Ascending aorta (tissue), 2 donors: ENCODE results near the gene IL27RA. TPM values are rescaled to one million over a fixed set of nuclear protein-coding genes. Genes with fewer than 3 reads are reported as not detected.

Experiments used
- DNase-seq, 2 donors: peaks; one replicate each; pipeline ENCODE4 v3.0.0-alpha.2; 2019; ENCODE audit warnings: low spot score in 2 of 2
- H3K27ac ChIP-seq, 2 donors: fragments of 200-600 bp; sonication (generic); one replicate each; pipeline ENCODE4 v1.5.1; 2016 to 2017; ENCODE audit warnings: mild to moderate bottlenecking in 1 of 2
- H3K27me3 ChIP-seq: fragments of 200-600 bp; sonication (generic); one replicate; pipeline ENCODE4 v1.5.1; 2017
- H3K36me3 ChIP-seq, 2 donors: fragments of 200-600 bp; sonication (generic); one replicate each; pipeline ENCODE4 v1.5.1; 2016
- H3K4me1 ChIP-seq, 2 donors: fragments of 200-600 bp; sonication (generic); one replicate each; pipeline ENCODE4 v1.5.1; 2016 to 2017; ENCODE audit warnings: mild to moderate bottlenecking in 1 of 2
- H3K4me3 ChIP-seq, 2 donors: fragments of 200-600 bp; sonication (generic); one replicate each; pipeline ENCODE4 v1.5.1; 2016 to 2017; ENCODE audit warnings: mild to moderate bottlenecking in 1 of 2
- H3K9me3 ChIP-seq, 2 donors: fragments of 200-600 bp; sonication (generic); one replicate each; pipeline ENCODE4 v1.5.1; 2016
- CTCF ChIP-seq, 3 experiments: fragments of 200-600 bp in 2 of 3; fragments of 450-650 bp in 1 of 3; sonication (generic) in 2 of 3; IDR thresholded peaks; one replicate each; pipeline ENCODE4 v1.5.1; 2016 to 2019; ENCODE audit warnings: antibody characterized with exemption in 3 of 3, mild to moderate bottlenecking in 1 of 3, moderate library complexity in 1 of 3
- intact Hi-C: fragments of 100-400 bp; cut with DNase I; formaldehyde crosslinking; loops from one replicate; pipeline ENCODE4 v1.15.1; 2023
- total RNA-seq: library from RNA; depleted of rRNA; stranded (reverse); fragments of >200 nt; gene quantifications from one replicate; pipeline ENCODE4 v1.1.0, GENCODE V29; 2016

IL27RA gene
- total RNA-seq, result 4.2 TPM

- H3K9me3 ChIP-seq, result no peaks in the 10 kb centered on the region
- peak in 2 of 3 experiments; percentile 36 to 51 for TF ChIP-seq CTCF (IDR thresholded peaks at IDR 0.05)
- H3K27ac ChIP-seq, result peak within 1 kb of the TSS in 1 of 2 donors; percentile 38
- peaks cover 0 to 7% of the 10 kb centered on the region in 2 donors for H3K4me1 ChIP-seq
- intact Hi-C loops, result no loop called here
- H3K27me3 ChIP-seq, result no peaks in the 10 kb centered on the region
- H3K36me3 ChIP-seq, result no peaks in the 10 kb centered on the region
- peak in 1 of 2 donors; percentile 72 for DNase-seq
- peak within 1 kb of the TSS; percentile 50 to 71 for H3K4me3 ChIP-seq
These were observed at the start of gene IL27RA for GRCh38 chr19:14031719-14032480. Gene IL27RA (plus strand): TSS chr19:14031762. CDS start chr19:14031873, 111 bp downstream.

GRCh38 chr19:13981988-13982501, 49.5 kb upstream of the IL27RA start:
- intact Hi-C loops, result no loop called here

GRCh38 chr19:13982773-13983172, 48.8 kb upstream of the IL27RA start:
- intact Hi-C loops, result no loop called here

More at GRCh38 chr19:13981988-13982501, 49.5 kb upstream of the IL27RA start:
- Histone ChIP-seq H3K4me3 (no peak overlapping the region), H3K27me3 (no peaks in the 10 kb centered on the region), H3K9me3 (no peaks in the 10 kb centered on the region), H3K27ac (no peak overlapping the region), H3K4me1 (peaks cover 10 to 24% of the 10 kb centered on the region in 2 donors), H3K36me3 (peaks cover 0 to 6% of the 10 kb centered on the region in 2 donors)
- no peak for DNase-seq
- no peak for TF ChIP-seq CTCF (IDR thresholded peaks at IDR 0.05)

GRCh38 chr19:13983213-13983889, 48.2 kb upstream of the IL27RA start:
- H3K4me1 ChIP-seq, result peaks cover 8 to 23% of the 10 kb centered on the region in 2 donors
- no peak for TF ChIP-seq CTCF (IDR thresholded peaks at IDR 0.05)
- H3K27me3 ChIP-seq, result no peaks in the 10 kb centered on the region
- H3K36me3 ChIP-seq, result peaks cover 0 to 6% of the 10 kb centered on the region in 2 donors
- no peak overlapping the region for H3K27ac ChIP-seq
- no peak for DNase-seq
- intact Hi-C loops, result no loop called here
- H3K9me3 ChIP-seq, result no peaks in the 10 kb centered on the region
- H3K4me3 ChIP-seq, result no peak overlapping the region

More at GRCh38 chr19:13982773-13983172, 48.8 kb upstream of the IL27RA start:
- Histone ChIP-seq H3K9me3 (no peaks in the 10 kb centered on the region), H3K27me3 (no peaks in the 10 kb centered on the region), H3K4me3 (no peak overlapping the region), H3K27ac (no peak overlapping the region), H3K4me1 (peaks cover 12 to 29% of the 10 kb centered on the region in 2 donors), H3K36me3 (peaks cover 0 to 6% of the 10 kb centered on the region in 2 donors)
- TF ChIP-seq CTCF (IDR thresholded peaks at IDR 0.05), result no peak
- DNase-seq, result no peak

GRCh38 chr19:13984186-13984585, 47.4 kb upstream of the IL27RA start:
- no peak for TF ChIP-seq CTCF (IDR thresholded peaks at IDR 0.05)
- DNase-seq, result no peak
- Histone ChIP-seq H3K4me3 (no peak overlapping the region), H3K27ac (no peak overlapping the region), H3K4me1 (peaks cover 8 to 17% of the 10 kb centered on the region in 2 donors), H3K36me3 (peaks cover 0 to 6% of the 10 kb centered on the region in 2 donors), H3K27me3 (no peaks in the 10 kb centered on the region), H3K9me3 (no peaks in the 10 kb centered on the region)
- intact Hi-C loops, result no loop called here
